GM19240 (cell line): ENCODE measurements around the gene TIGD4.
"Not testable (repeated sequence)": the region's sequence is repeated elsewhere in the genome, so short reads cannot be mapped to it uniquely, and the experiment has no call there.

Source experiments
- DNase-seq: peaks from one replicate; pipeline ENCODE4 v3.0.0; 2011; ENCODE audit warnings: low spot score; ENCODE audit not compliant: insufficient read length

TIGD4 gene

GRCh38 chr4:152784490-152785350, 5.2 kb upstream of the TIGD4 start:
- no peak for DNase-seq

DNA sequence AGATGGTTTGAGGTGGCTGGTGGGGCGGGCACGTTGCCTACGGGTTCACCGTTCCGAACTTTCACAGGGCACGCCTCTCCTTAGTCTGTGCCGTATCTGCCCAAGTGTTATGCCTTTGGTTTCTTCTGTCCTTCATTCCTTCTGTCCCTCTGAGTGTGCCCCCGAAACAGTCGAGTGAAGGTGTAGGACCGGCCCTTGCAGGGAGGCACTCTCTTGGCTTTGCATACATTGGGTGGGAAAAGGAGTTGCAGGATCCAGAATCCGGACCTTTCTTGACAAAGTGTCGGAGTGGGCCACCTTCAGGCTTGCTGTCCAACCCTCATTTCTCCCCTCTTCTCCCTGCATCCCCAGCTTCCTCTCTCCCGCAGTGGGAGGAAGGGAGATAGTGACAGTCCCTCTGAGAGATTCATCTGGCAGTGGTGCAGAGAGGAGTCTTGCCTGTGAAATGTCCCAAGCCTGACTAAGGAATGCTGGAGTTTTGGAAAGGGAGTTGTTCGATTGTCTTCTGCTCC, 793 bp upstream of the TIGD4 start:
- DNase-seq = no peak

- DNase-seq = no peak
These were observed 646 bp downstream of the TIGD4 start for GRCh38 chr4:152778656-152779512.

GRCh38 chr4:152777488-152777887, 2.0 kb downstream of the TIGD4 start:
- DNase-seq = no peak

GRCh38 chr4:152776352-152776751, 3.2 kb downstream of the TIGD4 start:
- no peak for DNase-seq

DNA sequence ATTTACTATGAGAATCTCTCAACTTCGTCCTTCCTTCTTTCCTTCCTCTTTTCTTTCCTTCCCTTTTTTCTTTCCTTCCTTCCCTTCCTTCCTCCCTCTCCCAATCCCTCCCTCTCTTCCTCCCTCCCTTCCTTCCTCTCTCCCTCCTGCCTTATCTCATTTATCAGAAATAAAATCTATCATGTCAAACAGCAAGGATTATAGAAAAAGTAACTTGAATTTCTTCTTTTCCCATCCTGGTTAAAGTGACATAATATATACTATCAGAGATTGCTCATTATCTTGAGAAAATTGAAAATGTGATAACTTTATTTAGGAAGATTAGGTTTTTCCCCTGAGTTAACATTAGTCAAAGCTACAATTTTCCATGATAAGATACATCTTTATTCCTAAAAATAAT, 5.6 kb downstream of the TIGD4 start:
- no peak for DNase-seq

DNA sequence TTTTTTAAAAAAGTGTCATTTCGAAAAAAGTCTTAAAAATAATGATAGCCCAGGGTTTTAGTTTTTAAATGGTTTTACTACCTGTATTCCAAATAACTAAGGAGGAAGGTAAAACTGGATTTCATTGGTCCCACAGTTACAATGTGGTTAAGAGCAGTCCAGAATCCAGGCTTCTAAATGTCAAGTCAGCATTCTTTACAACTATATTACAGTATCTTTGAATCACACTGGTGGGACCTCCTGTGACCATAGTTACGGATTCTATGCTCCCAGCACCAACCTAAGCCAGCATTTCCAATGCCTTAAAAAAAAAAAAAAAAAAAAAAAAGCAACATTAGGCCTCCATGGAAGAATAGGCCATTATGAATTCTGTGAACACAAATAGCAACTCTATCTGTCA, 6.2 kb downstream of the TIGD4 start:
- no peak for DNase-seq

DNA sequence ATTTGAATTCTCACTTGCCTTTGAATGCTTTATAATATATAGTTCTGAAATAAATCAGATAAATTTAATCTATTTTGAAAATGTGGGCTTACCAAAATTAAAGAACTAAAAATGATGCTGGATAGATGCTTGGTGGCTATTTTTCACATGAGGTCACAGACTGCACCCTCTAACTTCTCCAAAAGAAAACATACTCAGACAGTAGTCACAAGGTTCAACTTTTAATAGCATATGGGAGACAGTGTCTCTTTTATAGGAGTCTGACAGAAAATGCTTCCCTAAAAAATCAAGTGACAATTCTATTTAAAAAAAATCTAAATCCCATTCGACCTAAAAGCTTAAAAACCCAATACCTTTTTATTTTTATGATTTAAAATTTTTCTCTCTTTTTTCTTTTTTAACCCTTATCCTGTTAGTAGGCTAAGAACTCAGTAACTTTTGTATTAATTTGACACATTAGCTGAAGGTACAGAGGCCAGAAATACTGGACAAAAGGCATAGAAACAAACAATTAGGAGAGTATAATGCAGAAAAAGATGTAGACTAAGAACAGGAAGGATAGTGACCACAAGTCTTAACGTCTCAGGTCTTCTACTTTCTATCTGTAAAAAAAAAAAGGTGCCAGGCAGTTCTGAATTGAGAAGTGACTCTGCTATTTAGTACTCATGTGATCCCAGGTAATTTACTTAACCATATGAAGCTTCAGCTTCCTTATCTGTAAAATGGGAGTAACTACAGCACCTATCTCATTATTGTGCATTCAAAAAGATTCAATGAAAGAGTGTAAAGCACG, 7.6 kb downstream of the TIGD4 start:
- DNase-seq = no peak

- DNase-seq = not testable (repeated sequence)
These were observed 14.3 kb downstream of the TIGD4 start for GRCh38 chr4:152765069-152765737.

DNA sequence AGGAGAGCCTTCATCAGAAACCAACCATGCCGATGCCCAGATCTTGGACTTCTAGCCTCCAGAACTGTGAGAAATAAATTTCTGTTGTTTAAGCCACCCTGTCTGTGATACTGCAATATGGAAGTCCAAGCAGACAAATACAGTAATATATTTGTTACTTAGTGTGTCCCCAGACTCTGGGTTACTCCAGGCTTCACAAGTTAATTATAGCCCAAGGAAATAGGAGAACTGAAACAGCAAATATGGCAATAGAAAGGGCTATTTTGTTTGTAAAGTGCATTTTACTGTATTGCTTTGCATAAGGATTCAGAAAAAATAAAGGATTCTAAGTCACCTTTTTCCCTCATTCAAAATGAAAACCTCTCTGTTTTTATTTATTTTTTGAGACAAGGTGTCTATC, 15.7 kb downstream of the TIGD4 start:
- no peak for DNase-seq

DNA sequence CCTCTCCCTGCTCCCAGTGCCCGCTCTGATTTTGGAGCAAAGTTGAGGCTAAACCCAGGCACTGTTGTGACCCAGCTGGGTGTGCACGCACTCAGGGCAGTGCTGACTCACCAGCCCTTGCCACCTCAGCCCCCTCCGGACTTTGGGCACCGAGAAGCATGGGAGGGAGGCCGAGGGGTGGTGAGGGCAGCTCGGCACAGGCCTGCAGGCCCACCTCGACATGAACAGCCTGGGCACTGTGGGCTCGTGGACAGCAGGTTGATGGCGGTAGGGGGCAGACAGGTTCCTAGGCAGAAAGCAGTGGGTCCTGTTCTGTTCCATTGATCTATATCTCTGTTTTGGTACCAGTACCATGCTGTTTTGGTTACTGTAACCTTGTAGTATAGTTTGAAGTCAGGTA, 30.9 kb downstream of the TIGD4 start:
- no peak for DNase-seq

DNA sequence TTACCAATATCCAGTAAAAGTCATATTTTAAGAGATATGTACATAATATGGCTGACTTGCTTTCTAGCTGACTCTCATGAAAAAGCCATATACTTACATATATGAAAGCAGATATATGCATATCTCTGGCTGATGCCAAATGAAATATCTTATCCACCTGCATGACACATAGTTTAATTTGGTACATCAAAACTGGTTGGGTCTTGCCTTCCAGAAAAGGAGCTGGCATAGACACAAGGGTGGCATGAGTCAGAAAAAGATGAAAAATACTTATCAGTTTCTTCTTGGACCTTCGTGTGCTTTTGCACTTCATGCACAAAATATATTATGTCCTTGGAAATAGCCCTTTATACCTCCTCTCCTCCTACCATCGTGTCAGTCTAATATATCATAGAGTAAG, 32.1 kb downstream of the TIGD4 start:
- DNase-seq = no peak

- no peak for DNase-seq
These were observed 40.7 kb downstream of the TIGD4 start for GRCh38 chr4:152738827-152739226.

DNA sequence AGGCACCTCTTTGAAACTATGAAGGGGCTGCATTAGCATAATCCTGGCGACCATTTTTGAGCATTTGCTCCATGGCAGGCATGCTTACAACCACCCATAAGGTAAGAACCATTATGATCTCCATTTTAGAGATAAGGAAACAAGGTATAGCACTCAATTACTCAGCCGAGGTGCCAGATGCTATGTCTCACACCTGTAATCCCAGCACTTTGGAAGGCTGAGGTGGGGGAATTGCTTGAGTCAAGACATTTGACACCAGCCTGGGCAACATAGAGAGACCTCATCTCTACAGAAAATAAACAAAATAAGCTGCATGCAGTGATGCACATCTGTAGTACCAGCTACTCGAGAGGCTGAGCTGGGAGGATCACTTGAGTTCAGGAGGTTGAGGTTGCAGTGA, 43.6 kb downstream of the TIGD4 start:
- no peak for DNase-seq

DNA sequence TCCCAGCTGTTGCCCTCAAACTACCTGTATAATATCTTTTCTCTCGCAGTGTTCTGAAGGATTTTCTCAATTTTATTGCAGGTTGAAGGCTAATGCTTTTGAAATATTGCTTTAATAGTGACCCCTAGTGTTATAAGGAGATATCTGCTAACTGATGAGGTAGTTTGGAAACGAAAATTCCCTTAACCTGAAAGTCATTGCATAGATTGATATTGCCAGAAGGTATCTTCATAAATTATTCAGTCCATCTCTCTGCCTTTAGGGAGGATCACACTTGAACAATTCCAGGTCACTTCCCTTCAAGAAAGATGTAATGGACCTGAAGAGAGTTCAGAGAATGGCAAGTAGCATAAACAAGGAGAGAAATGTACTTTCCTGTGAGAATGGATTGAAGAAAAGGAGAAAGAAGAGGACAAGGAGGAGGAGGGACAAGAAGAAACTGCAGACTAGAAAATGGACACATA, 44.1 kb downstream of the TIGD4 start:
- DNase-seq = no peak

- no peak for DNase-seq
These were observed 44.9 kb downstream of the TIGD4 start for GRCh38 chr4:152734699-152735050.

GRCh38 chr4:152734015-152734698, 45.4 kb downstream of the TIGD4 start:
- no peak for DNase-seq

DNA sequence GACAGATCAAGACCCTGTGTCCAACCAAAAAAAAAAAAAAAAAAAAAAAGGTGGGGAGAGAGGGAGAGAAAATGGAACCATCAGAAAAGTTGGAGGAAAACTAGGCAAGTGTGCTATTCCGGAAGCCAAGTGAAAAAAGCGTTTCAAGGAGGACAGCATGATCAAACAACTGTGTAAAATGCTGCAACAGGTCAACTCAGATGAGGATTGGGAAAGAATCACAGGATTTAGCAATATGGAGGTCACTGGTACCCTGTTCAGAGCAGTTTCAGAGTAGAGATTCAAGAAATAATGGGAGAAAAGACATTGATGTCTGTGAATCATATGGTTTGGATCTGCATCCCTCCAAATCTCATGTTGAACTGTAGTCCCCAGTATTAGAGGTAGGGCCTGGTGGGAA, 47.5 kb downstream of the TIGD4 start:
- no peak for DNase-seq

DNA sequence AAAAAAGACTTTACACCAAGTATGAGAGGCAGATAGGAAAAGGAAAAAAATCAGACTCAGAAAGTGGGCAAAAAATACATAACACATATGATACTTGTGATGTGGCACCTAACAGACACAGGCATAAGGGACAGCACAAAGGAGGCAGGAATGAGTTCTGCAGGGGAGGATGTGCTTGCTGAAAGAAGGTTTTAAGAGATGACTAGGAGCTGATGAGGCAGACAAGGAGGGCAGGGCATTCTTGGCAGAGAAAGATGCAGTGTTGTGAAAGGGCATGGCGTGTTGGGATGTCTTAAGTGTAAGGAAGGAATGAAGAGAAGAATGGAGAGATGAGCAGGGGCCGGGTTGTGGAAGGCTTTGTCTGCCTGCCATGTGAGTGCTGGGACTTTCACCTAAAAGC, 50.1 kb downstream of the TIGD4 start:
- no peak for DNase-seq

DNA sequence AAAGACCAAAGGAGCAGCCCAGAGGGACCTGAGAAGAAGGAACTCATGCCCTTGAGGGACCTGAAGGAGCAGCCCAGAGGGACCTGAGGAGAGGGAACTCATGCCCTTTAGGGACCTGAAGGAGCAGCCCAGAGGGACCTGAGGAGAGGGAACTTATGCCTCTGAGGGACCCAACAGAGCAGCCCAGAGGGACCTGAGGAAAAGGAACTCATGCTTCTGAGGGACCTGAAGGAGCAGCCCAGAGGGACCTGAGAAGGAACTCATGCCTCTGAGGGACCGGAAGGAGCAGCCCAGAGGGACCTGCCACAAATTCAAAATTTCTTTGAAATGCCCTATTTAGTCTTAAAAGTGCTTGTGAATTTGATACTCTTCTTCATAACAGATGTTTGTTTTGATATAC, 51.2 kb downstream of the TIGD4 start:
- DNase-seq = no peak
